ELR (cell line): ENCODE results near the gene PROB1.
"Not testable (repeated sequence)": the region's sequence is repeated elsewhere in the genome, so short reads cannot be mapped to it uniquely, and the experiment has no call there.

Experiments used
- DNase-seq: peaks from one replicate; pipeline ENCODE4 v3.0.0-alpha.2; 2015; ENCODE audit warnings: low read depth

The PROB1 gene

GRCh38 chr5:139413153-139413552 is 18.2 kb upstream of the PROB1 start:
- no peak for DNase-seq

GRCh38 chr5:139410993-139411828 is 16.3 kb upstream of the PROB1 start:
- DNase-seq = no peak

DNA sequence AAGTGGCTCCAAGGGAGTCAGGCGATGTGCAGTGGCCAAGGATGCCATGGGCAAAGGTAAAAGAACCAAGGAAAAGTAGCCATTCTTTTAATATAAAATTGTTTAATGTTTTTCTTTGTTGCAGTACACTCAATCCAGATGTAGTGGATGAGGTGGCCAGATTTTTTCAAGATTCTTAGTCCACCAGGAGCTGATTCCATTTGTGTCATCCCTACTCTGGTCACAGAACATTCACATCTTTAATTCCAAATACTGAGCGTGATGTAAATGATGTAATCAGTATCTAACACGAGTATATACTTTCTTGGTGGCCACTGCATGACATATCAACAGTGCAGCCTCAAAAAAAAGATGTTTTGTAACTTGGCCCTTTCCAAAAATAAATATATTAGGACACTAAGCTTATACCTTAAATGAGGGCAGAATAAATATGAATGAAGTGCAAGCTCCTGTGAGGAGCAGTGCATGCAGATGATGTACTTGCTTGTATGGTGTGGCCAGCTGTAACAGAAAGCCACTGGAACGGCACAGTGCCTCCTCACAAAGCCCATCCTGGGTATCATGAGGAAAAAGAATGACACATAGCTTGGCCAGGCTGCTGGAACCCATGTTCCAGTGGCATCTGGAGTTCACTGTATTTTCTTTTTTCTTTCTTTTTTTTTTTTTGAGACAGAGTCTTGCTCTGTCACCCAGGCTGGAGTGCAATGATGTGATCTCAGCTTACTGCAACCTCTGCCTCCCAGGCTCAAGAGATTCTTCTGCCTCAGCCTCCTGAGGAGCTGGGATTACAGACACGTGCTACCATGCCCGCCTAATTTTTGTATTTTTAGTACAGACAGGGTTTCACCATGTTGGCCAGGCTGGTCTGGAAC is 15.5 kb upstream of the PROB1 start:
- DNase-seq = no peak

DNA sequence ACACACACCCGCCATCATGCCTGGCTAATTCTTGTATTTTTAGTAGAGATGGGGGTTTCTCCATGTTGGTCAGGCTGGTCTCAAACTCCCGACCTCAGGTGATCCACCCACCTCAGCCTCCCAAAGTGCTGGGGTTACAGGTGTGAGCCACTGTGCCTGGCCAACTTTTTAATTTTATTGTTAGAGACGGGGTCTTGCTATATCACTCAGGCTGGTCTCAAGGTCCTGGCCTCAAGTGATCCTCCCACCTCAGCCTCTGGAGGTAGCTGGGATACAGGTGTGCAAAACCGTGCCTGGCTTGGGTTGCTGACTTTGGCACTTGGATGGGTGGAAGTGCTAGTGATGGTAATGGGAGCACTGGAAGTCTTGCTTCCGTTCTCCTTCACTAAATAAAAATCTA is 14.2 kb upstream of the PROB1 start:
- not testable (repeated sequence) for DNase-seq

DNA sequence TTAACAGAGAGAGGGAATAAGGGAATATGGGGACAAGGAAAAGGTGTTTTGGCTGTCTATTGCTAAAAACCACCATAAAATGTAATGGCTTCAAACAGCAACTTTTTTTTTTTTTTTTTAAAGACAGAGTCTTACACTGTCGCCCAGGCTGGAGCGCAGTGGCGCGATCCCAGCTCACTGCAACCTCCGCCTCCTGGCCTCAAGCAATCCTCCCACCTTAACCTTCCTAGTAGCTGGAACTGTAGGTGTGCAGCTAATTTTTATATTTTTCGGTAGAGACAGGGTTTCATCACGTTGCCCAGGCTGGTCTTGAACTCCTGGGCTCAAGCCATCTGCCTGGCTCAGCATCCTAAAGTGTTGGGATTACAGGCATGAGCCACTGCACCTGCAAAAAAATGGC is 13.3 kb upstream of the PROB1 start:
- DNase-seq = no peak

DNA sequence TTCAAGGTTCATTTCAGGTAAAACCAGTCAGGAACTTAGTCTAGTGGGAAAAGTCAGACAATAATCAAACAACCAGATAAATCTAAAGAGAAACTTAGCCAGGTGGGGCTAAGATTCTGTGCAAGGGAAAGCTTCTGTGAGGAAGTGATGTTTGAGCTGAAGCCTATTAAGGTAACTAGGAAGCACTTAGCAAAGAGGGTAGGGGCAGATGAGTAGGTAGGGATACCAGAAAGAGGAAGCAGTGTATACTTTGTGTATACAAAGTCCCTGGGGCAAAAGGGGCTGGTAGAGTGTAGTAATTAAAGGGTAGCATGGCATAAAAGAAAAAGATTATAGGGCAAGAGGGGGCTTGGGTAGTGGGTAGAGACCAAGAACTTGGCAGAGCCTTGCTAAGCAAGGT is 12.6 kb upstream of the PROB1 start:
- DNase-seq = no peak

- no peak for DNase-seq
Observed at GRCh38 chr5:139406963-139407362, 12.1 kb upstream of the PROB1 start.

DNA sequence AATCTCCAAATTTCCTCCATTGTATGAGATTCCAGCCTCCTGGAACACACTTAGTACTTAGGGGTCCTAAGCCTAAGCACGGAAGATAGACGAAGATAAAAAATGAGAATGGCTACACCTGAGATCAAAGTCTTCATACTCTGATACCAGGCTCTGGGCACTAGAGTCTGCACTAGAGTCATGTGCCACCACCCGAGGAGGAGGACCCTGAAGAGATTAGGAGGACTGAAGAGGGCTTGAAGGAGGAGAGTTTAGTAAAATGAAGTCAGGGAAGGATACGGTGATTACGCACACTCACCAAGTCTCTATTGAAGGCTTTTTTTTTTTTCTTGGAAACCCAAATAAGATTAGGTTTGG is 9.6 kb upstream of the PROB1 start:
- DNase-seq = no peak

DNA sequence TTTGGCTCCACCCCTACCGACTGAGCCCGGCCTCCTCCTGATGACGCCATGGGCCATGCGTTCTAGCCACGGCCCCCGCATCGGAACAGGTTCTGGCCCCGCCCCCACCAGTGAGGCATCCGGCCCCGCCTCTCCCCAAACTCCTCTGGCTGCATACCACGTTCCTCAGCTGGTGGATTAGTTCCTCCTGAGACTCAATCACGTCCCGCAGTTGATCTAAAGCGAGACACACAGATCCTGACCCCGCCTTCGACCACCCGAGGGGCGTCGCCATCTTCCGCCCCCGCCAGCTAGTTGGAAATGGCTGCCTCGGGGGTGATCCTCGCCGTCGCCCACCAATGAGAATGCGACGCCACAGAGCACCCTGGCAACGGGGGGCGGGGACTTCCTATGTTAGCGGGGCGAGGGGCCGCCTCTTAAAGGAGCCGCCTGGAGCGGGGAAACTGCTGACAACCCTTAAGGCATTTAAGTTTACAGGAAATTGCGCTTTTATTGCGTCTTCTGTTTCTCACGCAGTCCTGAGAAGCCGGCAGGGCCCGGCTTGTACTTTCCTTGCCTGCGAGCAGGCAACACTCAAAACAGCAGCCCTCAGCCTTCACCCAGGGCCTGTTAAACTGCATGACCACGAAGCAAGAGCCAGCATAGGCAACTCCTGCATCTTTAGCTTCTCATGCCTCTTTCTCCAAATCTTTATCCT is 9.0 kb upstream of the PROB1 start, which contains the start of gene SPATA24:
Gene SPATA24, minus strand, starts transcription at position 303 of the 697 bp plus-strand sequence. Its CDS starts 29 bp downstream, at position 274.
- peak; percentile 98 for DNase-seq

GRCh38 chr5:139403418-139403786 is 8.5 kb upstream of the PROB1 start:
- DNase-seq = no peak

- DNase-seq = peak; percentile 56
Observed at GRCh38 chr5:139402561-139403158, 7.8 kb upstream of the PROB1 start.

DNA sequence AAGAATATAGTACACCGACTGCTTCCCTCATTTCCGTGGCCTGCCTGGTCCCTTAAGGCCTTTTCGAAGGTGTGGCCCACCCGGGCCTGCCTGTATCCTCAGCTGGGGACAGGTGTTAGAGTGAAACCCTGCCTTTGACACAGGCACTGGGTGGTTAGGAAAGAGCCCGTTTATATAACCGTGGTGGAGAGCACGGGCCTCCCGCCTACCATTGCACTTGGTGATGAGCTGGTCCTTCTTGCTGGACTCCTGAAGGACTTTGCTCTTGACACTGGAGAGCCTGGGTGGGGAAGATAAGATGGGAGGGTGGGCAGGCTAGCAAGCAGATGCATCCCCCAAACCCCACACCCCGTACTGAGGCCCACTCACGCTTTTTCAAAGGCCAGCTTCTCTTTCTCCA is 6.6 kb upstream of the PROB1 start:
- no peak for DNase-seq

- no peak for DNase-seq
Observed at GRCh38 chr5:139399501-139400121, 4.7 kb upstream of the PROB1 start.

- no peak for DNase-seq
Observed at GRCh38 chr5:139397921-139398320, 3.0 kb upstream of the PROB1 start.

DNA sequence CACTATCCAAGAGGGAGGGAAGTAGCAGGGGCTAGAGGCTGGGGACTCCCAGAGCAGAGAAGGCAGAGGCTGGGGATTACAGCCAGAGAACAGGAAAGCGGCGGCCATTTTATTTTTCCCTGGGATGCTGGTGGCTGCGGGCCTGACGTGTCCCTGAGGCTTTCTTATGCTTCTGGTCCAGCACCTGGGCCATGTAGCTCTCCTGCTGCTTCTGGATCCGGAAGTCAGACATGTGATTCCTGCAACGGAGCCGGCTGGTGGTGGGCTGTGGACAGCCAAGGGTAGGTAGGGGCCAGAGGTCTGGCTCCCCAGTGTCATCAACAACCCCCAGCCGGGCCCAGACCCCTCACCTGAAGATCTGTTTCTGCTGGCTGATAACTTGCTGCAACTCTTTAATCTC is 1.8 kb upstream of the PROB1 start:
- no peak for DNase-seq

DNA sequence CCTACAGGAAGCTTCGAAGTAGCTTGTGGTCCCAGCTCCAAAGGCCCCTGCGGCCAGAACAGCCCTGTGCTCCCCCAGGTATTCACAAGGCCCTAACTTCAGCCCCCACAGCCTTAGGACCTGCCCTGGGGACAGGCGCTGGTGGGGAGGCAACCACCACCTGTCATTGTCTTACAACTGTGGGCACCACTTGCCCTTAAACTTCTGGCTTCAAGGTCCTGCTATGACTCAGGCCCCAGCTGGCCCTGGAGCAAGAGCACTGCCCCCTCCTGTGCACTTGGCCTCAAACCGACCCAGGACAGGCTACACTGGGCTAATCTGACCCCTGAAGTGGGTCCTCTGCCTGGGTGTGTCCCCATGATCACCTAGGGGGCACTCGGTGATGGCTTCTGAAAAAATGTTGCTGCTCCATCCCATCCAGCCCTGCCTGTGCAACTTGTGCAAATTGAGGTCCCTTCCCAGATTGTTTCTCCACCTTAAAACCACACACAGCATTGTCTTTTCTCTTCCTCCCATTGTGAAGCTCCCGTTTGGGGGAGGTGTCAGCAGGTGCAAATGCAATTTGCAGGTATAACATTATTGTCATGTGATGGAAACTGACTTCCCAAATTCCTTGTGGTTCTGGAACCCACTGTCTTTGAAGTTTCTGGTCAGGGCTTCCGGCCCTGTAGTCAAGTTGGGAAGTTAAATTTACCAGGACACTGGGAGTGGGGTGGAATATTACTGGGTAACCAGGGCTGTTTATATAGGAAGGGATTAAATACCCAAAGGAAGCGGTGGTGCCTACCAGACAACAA is 1.1 kb upstream of the PROB1 start:
- DNase-seq = peak; percentile 64

GRCh38 chr5:139394123-139394653 is 716 bp downstream of the PROB1 start:
- peak; percentile 55 for DNase-seq

DNA sequence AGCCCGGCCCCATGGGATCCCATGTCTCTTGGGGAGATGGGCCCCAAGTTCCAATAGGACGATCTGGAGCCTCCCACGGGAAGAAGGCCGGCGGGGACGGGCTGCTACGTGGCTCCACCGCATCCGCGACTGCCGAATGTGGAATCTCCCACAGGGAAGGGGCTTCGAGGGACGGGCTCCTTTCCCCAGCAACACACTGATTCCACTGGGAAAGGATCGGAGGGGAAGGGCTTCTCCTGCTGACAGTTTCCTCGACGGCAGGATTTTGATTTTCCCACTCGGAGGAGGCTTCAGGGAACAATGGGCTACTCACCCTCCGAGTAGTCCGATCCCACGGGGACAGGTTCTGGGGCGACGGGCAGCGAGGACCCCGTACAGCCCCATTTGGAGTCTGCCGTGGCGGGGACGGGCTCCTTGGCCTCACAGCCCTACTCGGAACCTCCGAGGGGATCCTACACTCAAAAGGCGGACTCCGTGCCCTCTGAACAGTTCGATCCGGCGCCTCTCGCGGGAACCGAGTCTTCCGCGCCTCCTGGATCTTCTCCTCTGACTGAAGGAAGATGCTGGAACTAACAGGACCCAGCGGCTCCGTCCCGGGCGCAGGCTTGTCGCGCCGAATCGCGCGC is 1.3 kb downstream of the PROB1 start:
- DNase-seq = no peak

GRCh38 chr5:139392678-139393496 is 2.0 kb downstream of the PROB1 start:
- no peak for DNase-seq
